GM18909 (cell line): ENCODE measurements around the gene TMEM151B.
A peak's percentile ranks its signal among the peaks of the same experiment; 100 is the strongest.
"Not testable (repeated sequence)": the region's sequence is repeated elsewhere in the genome, so short reads cannot be mapped to it uniquely, and the experiment has no call there.

Experiments
- ATAC-seq: cut with Tn5 transposase; IDR thresholded peaks from one replicate; pipeline ENCODE4 v1.9.1; 2021; ENCODE audit warnings: mild to moderate bottlenecking; ENCODE audit not compliant: unreplicated experiment, poor library complexity

Gene TMEM151B

DNA sequence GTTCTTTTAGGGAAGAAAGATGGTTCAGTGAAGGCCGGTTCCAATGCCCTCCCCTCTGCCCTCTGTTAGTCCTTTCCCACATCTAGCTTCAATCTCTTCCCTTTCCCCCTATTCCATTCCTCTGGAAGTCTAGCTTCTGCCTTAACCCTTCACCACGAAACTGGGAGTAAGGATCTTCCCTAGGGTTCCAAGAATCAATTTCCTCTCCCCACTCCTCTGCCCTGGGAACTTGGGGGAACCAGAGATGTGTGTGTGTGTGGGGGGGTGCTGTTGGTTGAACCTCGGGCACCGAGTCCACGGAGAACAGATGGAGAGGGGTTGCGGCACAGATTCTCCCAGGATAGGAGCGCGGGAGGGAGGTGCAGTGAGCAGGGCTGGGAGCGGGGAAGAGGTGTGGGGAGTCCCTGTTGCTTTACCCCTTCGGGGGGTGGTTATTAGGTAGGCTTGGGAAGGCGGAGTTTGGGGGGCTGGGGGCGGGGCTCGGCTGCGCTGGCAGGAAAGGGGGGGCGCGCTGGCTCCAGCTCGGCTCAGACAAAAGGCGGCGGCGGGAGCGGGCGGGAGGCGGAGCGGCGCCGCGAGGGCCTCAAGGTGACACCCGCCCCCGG is at the start of gene TMEM151B:
Gene TMEM151B, plus strand, starts transcription at position 530 of the 605 bp plus-strand sequence. CDS start 293 bp downstream, outside the sequence.
- ATAC-seq, result no peak

DNA sequence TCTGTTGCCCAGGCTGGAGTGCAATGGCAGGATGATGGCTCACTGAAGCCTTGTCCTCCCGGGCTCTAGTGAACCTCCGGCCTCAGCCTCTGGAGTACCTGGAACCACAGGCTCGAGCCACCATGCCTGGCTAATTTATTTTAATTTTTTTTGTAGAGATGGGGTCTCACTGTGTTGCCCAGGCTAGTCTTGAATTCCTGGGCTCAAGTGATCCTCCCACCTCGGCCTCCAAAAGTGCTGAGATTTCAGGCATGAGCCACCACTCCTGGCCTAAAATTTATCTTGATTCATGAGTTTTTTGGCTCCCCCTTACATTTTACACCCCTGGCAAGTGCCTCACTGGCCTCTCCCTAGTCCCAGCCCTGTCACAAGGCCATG is 49.3 kb upstream of the TMEM151B start:
- ATAC-seq, result no peak

DNA sequence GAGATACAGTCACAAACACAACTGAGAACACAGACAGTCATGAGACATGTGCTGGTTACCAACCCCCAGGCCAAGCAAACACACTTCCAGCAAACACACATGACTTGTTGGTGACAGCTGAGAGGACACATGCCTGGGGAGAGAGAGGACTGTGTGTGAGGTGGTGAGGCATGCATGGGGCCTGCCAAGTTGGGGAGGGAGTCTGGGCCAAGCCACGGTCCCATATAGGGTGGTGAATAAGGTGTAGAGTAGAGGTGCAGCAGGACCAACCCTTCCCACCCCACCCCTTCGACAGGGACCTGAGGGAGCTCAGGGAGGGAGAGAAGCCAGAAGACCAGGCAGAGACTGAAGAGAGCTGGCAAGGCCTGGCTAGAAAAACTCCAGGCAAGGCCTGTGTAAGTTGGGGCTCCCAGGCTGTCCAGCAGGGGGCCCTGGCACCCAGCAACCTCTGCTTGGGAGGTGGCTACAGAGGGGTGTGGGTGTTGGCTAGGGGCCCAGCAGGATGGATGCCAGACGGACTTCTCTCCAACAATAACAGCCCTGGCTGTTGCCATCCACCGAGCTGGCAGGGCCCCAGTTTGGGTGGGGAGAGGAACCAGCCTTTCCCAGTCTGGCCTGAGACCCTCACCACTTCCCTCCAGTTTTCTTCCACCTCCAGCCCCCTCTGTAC is 48.8 kb upstream of the TMEM151B start:
- ATAC-seq, result peak; percentile 38

DNA sequence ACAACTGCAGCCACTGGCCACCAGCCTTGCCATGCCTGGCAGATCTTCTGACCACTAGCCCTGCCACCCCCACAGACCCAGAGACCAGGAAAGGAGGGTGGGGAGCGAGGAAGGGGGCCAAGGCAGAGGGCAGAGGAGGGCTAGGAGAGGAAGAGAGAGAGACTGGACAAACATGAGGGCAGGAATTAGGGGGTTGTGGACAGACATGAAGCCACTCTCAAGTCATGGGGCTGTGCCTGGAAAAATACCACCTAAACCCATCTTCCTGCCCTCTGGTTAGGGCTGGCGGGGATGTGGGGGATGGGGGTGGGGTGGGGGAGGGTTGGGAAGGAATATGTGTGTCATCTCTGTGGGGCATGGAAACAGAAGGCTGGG is 48.3 kb upstream of the TMEM151B start:
- ATAC-seq, result no peak

DNA sequence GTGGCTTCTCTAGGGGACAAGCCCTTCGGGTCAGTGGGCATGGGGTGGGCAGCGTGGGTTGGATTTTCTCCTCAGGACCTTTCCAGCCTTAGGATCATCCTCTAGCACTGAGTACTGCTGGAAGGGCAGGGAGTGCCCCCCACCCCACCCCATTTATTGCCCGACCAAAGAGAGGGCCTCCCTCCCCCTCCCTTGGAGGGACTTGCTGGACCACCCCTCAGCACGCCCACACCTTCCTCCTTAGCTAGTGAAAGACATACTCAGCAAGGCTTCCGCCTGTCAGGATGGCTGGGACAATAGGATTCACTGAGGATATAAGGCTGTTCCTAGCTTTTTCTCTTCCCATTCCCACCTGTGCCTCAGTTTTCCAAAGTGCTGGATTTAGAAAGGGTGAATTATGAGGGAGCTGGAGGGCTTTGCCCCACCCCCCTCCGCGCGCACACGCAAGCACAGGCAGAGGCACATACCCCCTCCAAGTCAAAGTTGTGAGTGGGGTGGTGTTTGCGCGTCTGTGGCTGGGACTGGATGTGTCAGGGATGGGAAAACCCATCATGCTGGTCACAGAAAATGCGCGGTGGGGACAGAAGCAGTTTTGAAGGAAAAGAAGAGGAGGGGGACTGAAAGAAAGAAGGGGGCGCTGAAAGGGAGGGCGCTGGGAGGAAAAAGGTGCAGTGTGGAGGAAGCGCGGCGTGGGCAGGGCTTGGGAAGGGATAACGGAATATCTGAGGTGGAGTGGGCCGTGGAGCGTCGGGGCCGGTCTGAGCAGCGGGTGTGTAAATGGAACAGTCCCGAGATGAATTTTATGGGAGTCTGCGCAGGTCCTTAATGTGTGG is 47.5 kb upstream of the TMEM151B start:
- no peak for ATAC-seq

DNA sequence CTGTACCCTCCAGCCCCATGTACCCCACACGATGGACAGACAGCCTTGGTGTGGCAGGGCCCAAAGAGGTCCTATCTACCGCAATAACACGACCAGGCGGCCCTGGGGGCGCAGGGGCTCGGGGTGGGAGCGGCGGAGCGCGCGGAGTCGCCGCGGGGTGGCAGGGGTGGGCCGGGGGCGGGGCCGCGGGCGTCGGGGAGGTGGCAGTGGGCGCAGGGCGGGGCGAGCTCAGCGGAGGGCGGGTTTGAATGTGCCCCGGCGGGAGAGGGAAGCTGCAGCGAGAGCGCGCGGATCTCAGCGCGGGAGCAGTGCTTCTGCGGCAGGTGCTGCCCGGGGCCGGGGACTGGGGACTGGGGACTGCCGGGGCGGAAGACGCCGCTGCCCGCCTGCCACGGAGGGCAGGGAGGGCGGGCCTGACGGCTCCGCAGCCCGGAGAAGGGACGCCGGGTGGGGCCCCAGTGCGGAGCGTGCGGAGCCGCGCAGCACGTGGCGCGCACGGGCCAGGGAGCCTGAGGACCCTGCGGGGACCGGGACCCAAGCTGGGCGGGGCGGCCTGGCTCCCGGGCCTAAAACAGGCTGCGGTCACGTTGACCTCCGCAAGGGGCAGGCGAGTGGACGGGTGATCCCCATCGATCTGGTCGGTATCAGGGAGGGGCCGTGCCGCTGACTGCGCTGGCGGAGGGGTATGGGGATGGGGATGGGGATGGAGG is 46.8 kb upstream of the TMEM151B start, which contains the start of gene SLC29A1:
Gene SLC29A1, plus strand, starts transcription at position 277 of the 710 bp plus-strand sequence. CDS start 3,719 bp downstream, outside the sequence.
- peak; percentile 43 for ATAC-seq

DNA sequence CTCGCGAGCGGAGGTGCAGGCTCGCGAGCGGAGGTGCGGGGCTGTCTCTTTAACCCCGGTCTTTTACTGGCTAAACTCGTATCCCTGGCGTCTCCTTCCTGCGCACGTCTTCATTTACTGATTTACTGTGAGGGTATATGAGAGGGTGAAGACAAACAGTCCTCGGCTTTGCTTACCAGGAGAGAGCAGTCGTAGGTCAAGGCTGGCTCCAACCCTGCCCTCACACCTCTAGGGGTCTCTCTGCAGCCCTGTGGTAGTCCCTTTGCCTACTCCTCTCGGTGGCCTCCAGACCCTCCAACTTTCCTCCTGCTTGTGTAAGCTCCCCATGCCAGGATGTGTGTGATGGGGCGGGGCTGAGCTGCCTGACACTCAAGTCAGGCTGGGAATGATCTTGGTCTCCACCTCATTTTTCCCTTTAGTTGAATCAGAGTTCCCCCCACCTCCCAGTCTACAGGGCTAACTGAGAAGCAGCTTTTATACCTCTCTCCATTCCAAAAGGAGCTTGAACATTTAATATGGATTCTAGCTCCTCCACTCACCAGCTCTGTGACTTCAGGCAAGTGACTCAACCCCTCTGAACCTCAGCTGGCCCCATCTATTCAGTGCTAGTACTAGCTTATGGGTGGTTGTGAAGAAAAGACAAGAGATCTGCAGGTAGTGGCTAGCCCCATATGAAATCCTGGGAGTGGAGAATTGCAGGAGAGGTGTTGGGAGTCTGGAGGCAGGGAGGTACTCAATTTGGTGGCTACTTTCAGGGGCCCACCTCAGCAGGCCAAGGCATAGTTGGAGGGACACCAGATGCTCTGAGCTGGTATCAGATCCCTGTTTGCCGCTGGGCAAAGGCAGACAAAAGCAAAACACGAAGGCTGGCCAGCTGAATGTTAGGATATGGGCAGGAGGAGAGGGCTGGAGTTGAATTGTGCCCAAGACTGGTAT is 46.0 kb upstream of the TMEM151B start:
- ATAC-seq, result peak; percentile 15

DNA sequence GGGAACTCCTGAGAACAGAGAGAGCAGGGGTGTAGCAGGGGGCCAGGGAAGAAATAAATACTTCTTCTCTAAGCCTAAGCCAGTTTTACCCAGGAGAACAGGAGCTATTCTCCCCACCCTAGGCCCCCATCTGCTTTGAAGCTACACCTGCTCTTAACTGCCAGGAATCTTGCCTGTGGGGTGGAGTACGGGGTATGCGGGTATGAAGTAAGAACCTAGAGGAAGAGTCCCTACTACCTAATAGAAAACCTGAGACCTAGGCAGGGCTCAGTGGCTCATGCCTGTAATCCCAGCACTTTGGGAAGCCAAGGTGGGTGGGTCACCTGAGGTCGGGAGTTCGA is 45.3 kb upstream of the TMEM151B start:
- no peak for ATAC-seq

DNA sequence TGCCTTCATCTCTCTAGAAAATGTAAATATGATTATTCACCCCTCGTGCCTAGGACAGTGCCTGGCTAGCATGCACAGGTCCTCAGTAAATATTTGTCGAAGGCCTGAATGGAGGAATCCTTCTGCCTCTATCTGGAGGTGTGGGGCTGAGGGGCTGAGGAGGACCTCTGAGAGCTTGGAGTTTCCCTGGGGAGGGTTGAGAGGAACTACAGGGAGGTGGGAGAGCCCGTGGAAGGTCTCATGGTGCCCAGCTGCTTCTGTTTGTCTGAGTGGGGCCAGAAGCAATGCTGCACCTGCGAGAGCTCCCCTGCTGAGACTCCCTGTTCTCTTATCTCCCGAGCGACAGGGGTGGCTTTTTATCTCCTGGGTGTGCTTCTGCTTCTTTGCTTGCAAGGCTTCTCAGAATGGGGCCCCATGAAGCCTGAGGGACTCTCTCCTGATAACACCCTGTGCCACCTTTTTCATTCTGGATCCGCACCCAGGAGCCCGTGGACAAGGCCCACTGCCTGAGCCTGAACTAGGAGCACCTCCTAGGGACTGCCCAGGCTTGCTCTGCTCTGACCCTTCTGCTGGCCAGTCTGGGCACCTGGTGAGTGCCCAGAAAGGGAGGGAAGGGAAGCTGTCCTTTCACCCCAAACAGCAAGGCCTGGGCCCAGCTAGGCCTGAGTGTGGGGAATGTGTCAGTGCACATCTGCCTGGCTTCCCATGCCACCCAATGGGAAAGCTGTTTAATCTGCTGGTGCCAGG is 44.5 kb upstream of the TMEM151B start:
- ATAC-seq, result no peak

DNA sequence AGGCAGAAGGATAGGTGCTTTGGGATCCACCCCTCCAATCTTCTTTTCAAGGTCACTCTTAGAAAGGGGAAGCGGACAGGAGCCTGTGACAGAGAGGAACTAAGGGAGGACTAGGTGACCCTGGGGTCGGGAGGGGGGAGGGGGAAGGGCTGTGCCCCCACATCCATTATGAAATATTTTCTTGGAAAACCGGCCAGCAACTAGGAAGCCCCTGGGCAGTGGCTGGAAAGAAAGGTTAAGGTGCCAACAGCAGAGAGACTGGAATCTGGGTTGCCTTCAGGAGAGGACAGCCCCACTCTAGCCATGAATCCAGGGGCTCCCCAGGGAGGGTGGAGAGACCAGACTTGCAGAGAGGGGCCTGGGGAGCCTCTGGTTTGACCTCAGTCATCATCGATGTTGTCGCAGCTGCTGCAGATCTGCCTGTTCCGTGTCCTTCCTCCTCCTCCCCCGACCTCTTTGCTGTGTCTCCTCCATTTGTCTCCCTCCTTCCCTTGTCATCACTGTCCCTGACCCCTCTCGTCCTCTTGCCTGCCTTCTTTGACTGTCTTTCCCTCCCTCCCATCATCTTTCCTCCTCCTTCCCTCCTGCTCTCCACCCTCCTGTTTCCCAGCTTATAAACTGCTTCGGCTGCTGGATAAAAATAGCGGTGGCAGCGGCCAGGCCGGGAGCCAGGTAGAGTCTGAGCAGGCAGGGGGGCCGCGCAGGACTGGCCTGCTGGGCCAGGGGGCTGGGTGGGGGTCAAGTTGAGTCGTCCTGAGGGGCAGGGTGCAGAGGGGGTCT is 43.7 kb upstream of the TMEM151B start:
- no peak for ATAC-seq

DNA sequence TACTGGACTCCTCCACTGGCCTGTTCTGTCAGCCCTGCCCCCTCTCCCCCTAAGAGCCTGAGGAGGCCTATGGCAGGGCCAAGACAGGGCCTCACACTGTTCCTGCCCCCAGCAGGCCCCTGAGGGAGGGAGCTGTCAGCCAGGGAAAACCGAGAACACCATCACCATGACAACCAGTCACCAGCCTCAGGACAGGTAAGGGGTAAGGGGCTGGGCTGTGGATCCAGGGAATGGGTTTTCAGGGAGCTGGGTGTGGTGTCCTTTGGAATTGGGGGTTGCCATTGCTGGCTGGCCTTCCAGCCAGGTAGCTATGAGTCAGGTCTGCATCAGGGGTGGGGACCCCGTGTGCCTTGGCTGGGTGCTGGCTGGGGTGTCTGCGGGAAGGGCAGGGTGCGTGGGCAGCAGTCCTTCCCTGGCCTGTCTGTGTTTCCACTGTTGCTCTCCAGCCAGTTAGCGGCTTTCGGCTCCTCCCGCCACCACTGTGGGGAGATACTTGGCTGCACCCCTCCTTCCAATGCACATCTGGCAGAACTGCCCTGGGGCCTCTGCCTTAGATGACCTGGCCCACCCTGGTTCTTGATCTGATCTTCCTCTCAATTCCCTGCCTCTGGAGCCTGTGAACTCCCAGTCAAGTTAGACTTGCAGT is 43.0 kb upstream of the TMEM151B start:
- ATAC-seq, result no peak

DNA sequence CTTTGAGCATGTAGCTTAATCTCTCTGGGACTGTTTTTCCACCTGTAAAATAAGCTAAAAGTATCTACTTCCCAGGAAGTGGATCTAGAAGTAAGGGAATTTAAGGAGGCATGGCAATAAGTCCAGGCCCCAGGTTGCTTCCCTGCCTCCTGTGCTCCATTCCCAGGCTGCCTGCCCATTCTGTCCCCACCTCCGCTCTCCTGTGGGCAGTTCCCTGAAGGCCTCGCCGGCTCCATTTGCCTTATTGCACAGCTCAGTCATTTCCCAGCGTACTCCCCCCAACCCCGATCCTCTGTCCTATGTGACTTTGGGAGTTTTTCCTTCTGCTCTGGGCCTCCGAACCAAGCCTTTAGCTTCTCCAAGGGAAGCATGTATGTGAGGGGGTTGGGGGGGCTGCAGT is 42.2 kb upstream of the TMEM151B start:
- no peak for ATAC-seq

DNA sequence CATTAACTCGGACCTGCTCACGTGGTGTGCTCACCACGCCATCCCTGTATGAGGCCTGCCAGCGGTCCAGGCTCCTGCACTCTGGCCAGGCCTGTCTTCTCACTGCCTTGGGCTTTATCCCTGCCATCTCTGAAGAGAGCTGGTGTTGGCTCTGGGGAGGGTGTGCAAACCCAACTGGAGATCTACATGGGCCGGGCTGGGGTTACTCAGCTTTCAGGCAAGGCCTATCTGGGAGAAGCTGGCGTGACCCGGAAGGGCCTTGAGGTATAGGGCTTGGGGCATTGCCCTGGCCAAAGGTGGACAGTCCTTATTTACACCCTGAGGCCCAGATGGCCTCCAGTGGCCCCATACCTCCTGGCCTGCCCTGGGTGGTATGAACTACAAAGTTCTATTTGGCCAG is 41.8 kb upstream of the TMEM151B start:
- no peak for ATAC-seq

DNA sequence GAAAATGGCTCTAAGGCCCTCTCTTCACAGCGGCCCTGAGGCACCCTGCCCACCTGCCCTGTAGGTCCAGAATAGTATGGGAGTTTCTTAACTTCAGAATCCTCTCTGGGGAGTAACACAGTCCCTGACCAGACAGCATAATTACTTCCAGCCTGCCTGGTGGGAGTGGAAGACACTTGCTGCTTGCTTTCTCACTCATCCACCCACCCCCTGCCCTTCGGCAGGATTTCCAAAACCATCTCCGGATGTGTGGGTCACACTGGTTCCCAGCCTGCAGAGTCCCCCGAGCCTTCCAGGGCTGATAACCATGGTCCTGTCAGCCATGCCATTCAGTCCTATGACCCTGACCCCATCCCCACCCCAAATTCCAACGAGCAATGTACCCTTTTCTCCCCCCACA is 41.4 kb upstream of the TMEM151B start:
- no peak for ATAC-seq

DNA sequence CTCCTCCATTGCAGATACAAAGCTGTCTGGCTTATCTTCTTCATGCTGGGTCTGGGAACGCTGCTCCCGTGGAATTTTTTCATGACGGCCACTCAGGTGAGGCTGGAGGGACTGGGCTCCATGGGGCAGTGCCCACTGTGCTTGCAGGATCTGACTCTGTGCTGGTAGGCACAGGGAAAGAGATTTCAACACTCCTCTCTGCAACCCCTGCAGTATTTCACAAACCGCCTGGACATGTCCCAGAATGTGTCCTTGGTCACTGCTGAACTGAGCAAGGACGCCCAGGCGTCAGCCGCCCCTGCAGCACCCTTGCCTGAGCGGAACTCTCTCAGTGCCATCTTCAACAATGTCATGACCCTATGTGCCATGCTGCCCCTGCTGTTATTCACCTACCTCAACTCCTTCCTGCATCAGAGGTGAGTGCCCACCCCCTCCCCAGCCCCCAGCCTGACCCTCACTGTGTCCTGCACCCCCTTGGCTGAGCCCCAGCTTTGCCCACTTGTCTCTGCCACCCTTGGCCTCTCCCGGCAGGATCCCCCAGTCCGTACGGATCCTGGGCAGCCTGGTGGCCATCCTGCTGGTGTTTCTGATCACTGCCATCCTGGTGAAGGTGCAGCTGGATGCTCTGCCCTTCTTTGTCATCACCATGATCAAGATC is 40.7 kb upstream of the TMEM151B start:
- ATAC-seq, result no peak

DNA sequence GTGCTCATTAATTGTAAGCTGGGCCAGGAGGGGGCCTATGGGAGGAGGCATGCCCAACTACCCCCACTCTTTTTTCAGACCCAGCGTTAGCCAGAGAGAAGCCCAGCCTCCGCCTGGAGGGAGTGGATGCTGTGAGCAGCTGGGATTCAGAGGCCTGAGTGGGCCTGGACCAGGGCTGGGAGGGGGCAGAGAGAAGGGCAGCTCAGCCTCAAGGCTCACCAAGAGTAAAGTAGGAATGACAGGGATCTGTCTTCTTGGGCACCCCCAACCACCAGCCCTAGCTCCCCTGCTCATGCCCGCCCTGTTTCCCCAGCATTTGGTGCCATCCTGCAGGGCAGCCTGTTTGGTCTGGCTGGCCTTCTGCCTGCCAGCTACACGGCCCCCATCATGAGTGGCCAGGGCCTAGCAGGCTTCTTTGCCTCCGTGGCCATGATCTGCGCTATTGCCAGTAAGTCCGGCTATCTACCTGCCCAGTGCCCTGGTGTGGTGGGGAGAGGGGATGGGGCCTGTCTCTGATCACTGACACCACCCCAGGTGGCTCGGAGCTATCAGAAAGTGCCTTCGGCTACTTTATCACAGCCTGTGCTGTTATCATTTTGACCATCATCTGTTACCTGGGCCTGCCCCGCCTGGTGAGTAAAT is 40.1 kb upstream of the TMEM151B start:
- ATAC-seq, result no peak

DNA sequence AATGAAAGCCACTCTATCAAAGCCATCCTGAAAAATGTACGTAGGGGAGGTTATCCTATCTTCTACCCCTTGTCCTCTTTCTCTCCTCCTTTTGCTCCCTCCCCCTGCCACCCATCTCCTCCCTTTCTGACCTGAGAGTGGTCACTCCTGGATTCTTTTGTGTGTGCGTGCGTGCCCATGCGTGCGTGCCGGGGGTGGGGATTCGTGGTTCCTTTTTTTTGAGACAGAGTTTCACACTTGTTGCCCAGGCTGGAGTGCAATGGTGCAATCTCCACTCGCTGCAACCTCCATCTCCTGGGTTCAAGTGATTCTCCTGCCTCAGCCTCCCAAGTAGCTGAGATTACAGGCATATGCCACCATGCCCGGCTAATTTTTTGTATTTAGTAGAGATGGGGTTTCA is 38.8 kb upstream of the TMEM151B start:
- ATAC-seq, result not testable (repeated sequence)
